Camera-type eye (tissue), 1 donor: ENCODE measurements around the gene DACH1. TPM values are rescaled to one million over a fixed set of nuclear protein-coding genes. Genes with fewer than 3 reads are reported as not detected.

Source experiments
- total RNA-seq: library from RNA; depleted of rRNA; stranded (reverse); fragments of >200 nt; gene quantifications from one replicate; pipeline ENCODE4 v1.2.3, GENCODE V29; 2014

Gene DACH1
- total RNA-seq: 102 TPM

GRCh38 chr13:71867131-71867814, at the start of gene DACH1:
TSS of gene DACH1 (minus strand) at chr13:71867204.

